GM12872 (cell line): Measurements from ENCODE around the gene SLC7A5.

ENCODE experiments used
- TF ChIP-seq, protein P1 (sequence below): IDR thresholded peaks from 3 replicates; pipeline ENCODE4 v1.5.1; 2011; ENCODE audit warnings: low read depth, mild to moderate bottlenecking, low read length, moderate library complexity; ENCODE audit not compliant: insufficient read depth

The SLC7A5 gene

DNA sequence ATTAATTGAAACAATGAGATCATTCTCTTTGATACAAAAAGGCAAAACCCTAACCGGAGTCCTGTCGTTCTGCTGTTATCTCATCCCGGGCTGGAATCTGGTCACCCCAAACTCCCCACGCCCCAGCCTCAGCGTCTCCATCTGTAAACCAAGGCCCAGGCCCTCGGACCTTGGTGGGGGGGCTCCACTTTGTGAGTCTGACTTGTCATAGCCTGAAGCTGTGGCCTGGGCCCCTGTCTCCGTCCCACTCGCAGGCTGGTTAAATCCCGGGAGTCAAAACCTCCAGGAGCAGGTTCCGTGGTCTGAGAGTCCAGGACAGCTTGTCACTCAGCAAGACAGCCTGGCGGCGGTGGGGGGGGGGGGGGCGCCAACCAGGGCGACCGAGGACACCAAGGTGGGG lies 50.0 kb downstream of the SLC7A5 start:
- TF ChIP-seq, protein P1, sequence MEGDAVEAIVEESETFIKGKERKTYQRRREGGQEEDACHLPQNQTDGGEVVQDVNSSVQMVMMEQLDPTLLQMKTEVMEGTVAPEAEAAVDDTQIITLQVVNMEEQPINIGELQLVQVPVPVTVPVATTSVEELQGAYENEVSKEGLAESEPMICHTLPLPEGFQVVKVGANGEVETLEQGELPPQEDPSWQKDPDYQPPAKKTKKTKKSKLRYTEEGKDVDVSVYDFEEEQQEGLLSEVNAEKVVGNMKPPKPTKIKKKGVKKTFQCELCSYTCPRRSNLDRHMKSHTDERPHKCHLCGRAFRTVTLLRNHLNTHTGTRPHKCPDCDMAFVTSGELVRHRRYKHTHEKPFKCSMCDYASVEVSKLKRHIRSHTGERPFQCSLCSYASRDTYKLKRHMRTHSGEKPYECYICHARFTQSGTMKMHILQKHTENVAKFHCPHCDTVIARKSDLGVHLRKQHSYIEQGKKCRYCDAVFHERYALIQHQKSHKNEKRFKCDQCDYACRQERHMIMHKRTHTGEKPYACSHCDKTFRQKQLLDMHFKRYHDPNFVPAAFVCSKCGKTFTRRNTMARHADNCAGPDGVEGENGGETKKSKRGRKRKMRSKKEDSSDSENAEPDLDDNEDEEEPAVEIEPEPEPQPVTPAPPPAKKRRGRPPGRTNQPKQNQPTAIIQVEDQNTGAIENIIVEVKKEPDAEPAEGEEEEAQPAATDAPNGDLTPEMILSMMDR: no peak

DNA sequence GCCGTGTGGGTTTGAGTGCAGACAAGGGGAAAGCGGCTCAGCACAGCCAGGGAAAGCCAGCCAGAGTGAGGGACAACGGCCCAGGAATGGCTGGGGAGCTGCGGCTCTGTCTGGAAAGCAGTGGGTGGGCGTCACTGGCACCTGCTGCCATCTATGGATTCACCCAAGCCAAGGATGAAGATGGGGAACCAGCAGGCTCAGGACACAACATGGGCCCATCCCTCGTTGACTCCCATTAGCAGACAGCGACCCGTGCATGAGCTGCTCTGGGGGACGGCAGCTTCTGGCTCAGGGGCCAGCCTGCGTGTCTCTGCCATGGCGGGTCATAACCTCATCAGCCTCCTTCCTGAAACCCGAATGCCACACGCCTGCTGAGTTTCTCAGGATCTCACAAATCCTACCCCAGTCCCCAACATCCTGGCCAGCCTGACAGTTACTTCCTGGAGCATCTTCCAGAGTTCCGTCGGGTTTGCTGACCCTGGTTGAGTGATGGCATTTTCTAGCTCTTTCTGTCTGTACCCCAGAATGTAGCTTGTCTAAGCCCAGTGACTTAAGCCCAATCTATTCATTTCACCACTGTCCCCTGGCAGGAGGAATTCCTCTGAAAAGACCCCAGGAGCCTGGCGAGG lies 50.7 kb downstream of the SLC7A5 start:
- TF ChIP-seq, protein P1: no peak

GRCh38 chr16:87817910-87818309 lies 51.4 kb downstream of the SLC7A5 start:
- TF ChIP-seq, protein P1: no peak

DNA sequence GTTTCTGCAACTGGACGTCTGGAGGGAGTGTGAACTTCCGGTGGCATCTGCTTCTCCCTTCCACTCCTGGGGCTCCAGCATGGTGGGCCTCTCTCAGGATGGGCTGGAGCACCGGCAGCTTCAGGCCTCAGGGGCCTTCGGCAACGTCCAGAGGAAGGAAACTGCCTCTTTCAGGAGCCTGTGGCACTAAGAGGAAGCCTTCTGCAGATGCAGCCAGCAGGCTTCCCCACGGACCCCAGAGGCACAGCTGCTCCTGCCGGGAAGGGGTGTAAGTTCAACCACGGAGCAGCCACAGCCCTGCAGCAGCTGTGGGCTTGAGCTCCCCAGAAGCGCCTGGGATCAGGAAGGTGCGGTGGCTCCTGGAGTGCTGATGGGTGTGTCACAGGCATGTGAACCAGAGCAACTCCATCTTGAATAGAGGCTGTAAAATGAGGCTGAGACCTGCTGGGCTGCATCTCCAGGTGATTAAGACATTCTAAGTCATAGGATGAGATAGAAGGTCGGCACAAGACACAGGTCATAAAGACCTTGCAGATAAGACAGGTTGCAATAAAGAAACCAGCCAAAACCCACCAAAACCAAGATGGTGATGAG lies 52.7 kb downstream of the SLC7A5 start:
- TF ChIP-seq, protein P1: no peak

- TF ChIP-seq, protein P1: no peak
These were observed 53.7 kb downstream of the SLC7A5 start for GRCh38 chr16:87815567-87815966.

DNA sequence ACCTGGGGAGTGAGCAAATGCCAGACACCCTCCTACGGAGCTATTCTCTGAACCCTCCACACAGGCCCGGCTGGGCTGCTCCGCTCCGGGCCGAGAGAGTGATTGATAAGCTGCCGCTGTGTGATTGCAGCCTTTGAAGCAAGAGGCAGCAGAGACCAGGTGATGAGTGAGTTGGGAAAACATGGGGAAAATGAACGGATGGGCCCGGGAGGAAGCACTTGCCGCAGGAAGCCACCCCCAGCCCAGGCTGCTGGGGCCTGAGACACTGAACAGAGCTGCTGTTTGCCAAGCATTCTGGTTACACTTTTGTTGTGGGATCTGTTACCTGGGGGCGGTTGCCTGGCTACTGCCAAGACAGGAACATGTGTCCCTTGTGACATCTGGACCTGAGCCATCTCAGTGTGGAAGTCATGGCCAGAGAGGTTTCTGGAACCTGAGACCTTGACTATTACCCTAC lies 57.1 kb downstream of the SLC7A5 start:
- TF ChIP-seq, protein P1: no peak

DNA sequence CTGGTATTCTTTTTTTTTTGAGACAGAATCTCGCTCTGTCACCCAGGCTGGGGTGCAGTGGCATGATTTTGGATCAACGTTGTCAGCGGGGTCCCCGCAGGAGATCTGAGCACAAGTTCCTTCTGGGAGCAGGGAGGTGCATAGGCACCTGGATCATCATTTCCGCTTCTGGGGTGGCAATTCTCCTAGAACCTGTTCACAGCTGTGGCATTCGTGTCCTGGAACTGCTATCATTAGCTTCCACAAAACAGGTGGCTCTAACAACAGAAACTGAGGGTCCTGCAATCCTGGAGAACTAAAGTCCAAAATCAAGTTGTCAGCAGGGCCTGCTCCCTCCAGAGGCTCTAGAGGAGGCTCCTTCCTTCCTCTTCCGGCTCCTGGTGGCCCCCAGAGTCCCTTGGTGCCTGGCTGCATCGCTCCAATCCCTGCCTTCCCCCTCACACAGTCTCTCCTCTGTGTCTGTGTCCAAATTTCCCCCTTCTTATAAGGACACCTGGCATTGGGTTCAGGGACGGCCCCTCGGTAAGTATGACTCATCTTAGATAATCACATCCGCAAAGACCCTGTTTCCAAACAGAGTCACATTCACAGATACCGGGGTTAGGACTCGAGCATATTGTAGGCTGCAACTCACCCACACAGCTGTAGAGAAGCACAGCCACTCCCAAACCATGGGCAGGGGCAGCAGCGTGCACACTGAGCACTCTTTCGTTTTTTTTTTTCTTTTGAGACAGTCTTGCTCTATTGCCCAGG lies 60.0 kb downstream of the SLC7A5 start:
- TF ChIP-seq, protein P1: no peak
